ENCODE results near the gene RHOG.
"Not testable (repeated sequence)": the region's sequence is repeated elsewhere in the genome, so short reads cannot be mapped to it uniquely, and the experiment has no call there.

RHOG gene

GRCh38 chr11:3807909-3808860, 32.6 kb downstream of the RHOG start, which contains the start of gene PGAP2:
PGAP2 (plus strand) TSS chr11:3808560; CDS start chr11:3811260, 2,700 bp downstream.
- DNase-seq, result peak; percentile 89

GRCh38 chr11:3803726-3804495, 36.8 kb downstream of the RHOG start:
- DNase-seq, result no peak

GRCh38 chr11:3802011-3802790, 38.6 kb downstream of the RHOG start:
- DNase-seq, result no peak

- DNase-seq, result no peak
Observed at GRCh38 chr11:3799873-3800272, 40.9 kb downstream of the RHOG start.

GRCh38 chr11:3799143-3799542, 41.6 kb downstream of the RHOG start:
- no peak for DNase-seq

GRCh38 chr11:3797329-3798090, 43.2 kb downstream of the RHOG start, which contains the start of gene NUP98:
NUP98 (minus strand) TSS chr11:3797554; CDS start chr11:3782117, 15,437 bp downstream.
- DNase-seq, result peak; percentile 99

GRCh38 chr11:3796801-3797328, 43.9 kb downstream of the RHOG start:
- DNase-seq, result no peak

GRCh38 chr11:3796346-3796745, 44.4 kb downstream of the RHOG start:
- DNase-seq, result no peak

- no peak for DNase-seq
Observed at GRCh38 chr11:3796002-3796311, 44.8 kb downstream of the RHOG start.

- no peak for DNase-seq
Observed at GRCh38 chr11:3795131-3796001, 45.4 kb downstream of the RHOG start.

GRCh38 chr11:3794387-3794786, 46.4 kb downstream of the RHOG start:
- not testable (repeated sequence) for DNase-seq

- DNase-seq, result no peak
Observed at GRCh38 chr11:3786781-3787428, 53.9 kb downstream of the RHOG start.

- no peak for DNase-seq
Observed at GRCh38 chr11:3783611-3784010, 57.1 kb downstream of the RHOG start.

- DNase-seq, result no peak
Observed at GRCh38 chr11:3782963-3783362, 57.8 kb downstream of the RHOG start.

GRCh38 chr11:3781423-3781822, 59.3 kb downstream of the RHOG start:
- DNase-seq, result peak; percentile 42
